DOHH2 (cell line): Measurements from ENCODE around the gene RABL2B.
A peak's percentile ranks its signal among the peaks of the same experiment; 100 is the strongest.

Source experiments
- H3F3A ChIP-seq: fragments of 200-600 bp; sonication (generic), shearing (Covaris generic); 2 replicates; pipeline ENCODE4 v1.6.0; 2016; ENCODE audit warnings: antibody characterized with exemption, mild to moderate bottlenecking; ENCODE audit not compliant: control insufficient read depth, insufficient read depth
- H3K27ac ChIP-seq: fragments of 200-600 bp; sonication (generic); 2 replicates; pipeline ENCODE4 v1.5.1; 2014; ENCODE audit warnings: low read depth, mild to moderate bottlenecking, low read length, moderate library complexity
- H3K27me3 ChIP-seq: fragments of 200-600 bp; sonication (generic); 2 replicates; pipeline ENCODE4 v1.6.1; 2014; ENCODE audit warnings: mild to moderate bottlenecking, low read length, mixed read lengths; ENCODE audit not compliant: control insufficient read depth
- H3K36me3 ChIP-seq: fragments of 200-600 bp; sonication (generic); 2 replicates; pipeline ENCODE4 v1.6.1; 2014; ENCODE audit warnings: mild to moderate bottlenecking, low read length, moderate library complexity, mixed read lengths; ENCODE audit not compliant: control insufficient read depth
- H3K4me1 ChIP-seq: fragments of 200-600 bp; sonication (generic); 2 replicates; pipeline ENCODE4 v1.6.1; 2014; ENCODE audit warnings: mild to moderate bottlenecking, low read length, mixed read lengths; ENCODE audit not compliant: control insufficient read depth
- H3K4me2 ChIP-seq: fragments of 200-600 bp; sonication (generic); 2 replicates; pipeline ENCODE4 v1.6.0; 2014; ENCODE audit warnings: mild to moderate bottlenecking, low read length, moderate library complexity
- H3K4me3 ChIP-seq: fragments of 200-600 bp; sonication (generic); 2 replicates; pipeline ENCODE4 v1.5.1; 2014; ENCODE audit warnings: mild to moderate bottlenecking, low read length, mixed read lengths
- H3K79me2 ChIP-seq: fragments of 200-600 bp; sonication (generic); 2 replicates; pipeline ENCODE4 v1.6.1; 2014; ENCODE audit warnings: mild to moderate bottlenecking, low read length, mixed read lengths; ENCODE audit not compliant: control insufficient read depth
- H3K9me2 ChIP-seq: fragments of 200-600 bp; sonication (generic); replicated peaks from 2 replicates; pipeline ENCODE4 v1.6.1; 2014; ENCODE audit warnings: mild to moderate bottlenecking, low read length, mixed read lengths; ENCODE audit not compliant: control insufficient read depth
- H3K9me3 ChIP-seq: fragments of 200-600 bp; sonication (generic); 2 replicates; pipeline ENCODE4 v1.6.1; 2014; ENCODE audit warnings: antibody characterized with exemption, low read length, mixed read lengths; ENCODE audit not compliant: control insufficient read depth, insufficient read depth
- H4K20me1 ChIP-seq: fragments of 200-600 bp; sonication (generic); 2 replicates; pipeline ENCODE4 v1.6.0; 2014; ENCODE audit warnings: low read depth, mild to moderate bottlenecking, antibody characterized with exemption, low read length, moderate library complexity; ENCODE audit not compliant: control insufficient read depth, insufficient read depth
- EZH2phosphoT487 ChIP-seq: fragments of 200-600 bp; sonication (generic); IDR thresholded peaks from 2 replicates; pipeline ENCODE4 v1.6.1; 2017; ENCODE audit warnings: borderline replicate concordance, mild to moderate bottlenecking, antibody characterized with exemption, low read length, moderate library complexity, mixed read lengths
- TF ChIP-seq, protein P1 (sequence below): fragments of 200-600 bp; sonication (generic); IDR thresholded peaks from one replicate; pipeline ENCODE4 v1.5.1; 2014; ENCODE audit warnings: antibody characterized with exemption, mild to moderate bottlenecking, low read depth, low read length; ENCODE audit not compliant: poor library complexity, severe bottlenecking

The RABL2B gene

GRCh38 chr22:50733521-50734342 lies 49.7 kb downstream of the RABL2B start:
- no peak overlapping the region for H3K4me3 ChIP-seq

GRCh38 chr22:50732681-50733080 lies 50.8 kb downstream of the RABL2B start:
- Histone ChIP-seq H3K79me2 (no peaks in the 10 kb centered on the region), H4K20me1 (no peaks in the 10 kb centered on the region), H3K36me3 (no peaks in the 10 kb centered on the region), H3F3A (no peaks in the 10 kb centered on the region), H3K27me3 (peaks cover 17% of the 10 kb centered on the region), H3K4me3 (no peak overlapping the region), H3K4me2 (peak overlapping the region; percentile 52), H3K9me2 (no peaks in the 10 kb centered on the region), H3K27ac (no peak overlapping the region), H3K4me1 (peaks cover 33% of the 10 kb centered on the region), H3K9me3 (no peaks in the 10 kb centered on the region)
- TF ChIP-seq, protein P1, sequence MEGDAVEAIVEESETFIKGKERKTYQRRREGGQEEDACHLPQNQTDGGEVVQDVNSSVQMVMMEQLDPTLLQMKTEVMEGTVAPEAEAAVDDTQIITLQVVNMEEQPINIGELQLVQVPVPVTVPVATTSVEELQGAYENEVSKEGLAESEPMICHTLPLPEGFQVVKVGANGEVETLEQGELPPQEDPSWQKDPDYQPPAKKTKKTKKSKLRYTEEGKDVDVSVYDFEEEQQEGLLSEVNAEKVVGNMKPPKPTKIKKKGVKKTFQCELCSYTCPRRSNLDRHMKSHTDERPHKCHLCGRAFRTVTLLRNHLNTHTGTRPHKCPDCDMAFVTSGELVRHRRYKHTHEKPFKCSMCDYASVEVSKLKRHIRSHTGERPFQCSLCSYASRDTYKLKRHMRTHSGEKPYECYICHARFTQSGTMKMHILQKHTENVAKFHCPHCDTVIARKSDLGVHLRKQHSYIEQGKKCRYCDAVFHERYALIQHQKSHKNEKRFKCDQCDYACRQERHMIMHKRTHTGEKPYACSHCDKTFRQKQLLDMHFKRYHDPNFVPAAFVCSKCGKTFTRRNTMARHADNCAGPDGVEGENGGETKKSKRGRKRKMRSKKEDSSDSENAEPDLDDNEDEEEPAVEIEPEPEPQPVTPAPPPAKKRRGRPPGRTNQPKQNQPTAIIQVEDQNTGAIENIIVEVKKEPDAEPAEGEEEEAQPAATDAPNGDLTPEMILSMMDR: no peak
- TF ChIP-seq EZH2phosphoT487: no peak

More at GRCh38 chr22:50733521-50734342, 49.7 kb downstream of the RABL2B start:
- H3K4me2 ChIP-seq: no peak overlapping the region
- H3K36me3 ChIP-seq: no peaks in the 10 kb centered on the region
- no peaks in the 10 kb centered on the region for H4K20me1 ChIP-seq
- H3F3A ChIP-seq: no peaks in the 10 kb centered on the region
- H3K27me3 ChIP-seq: peaks cover 17% of the 10 kb centered on the region
- H3K4me1 ChIP-seq: peaks cover 31% of the 10 kb centered on the region
- no peaks in the 10 kb centered on the region for H3K79me2 ChIP-seq
- no peaks in the 10 kb centered on the region for H3K9me3 ChIP-seq
- H3K27ac ChIP-seq: no peak overlapping the region
- no peak for TF ChIP-seq EZH2phosphoT487
- TF ChIP-seq, protein P1: no peak
- no peaks in the 10 kb centered on the region for H3K9me2 ChIP-seq

- H3K9me3 ChIP-seq: no peaks in the 10 kb centered on the region
- no peaks in the 10 kb centered on the region for H3K9me2 ChIP-seq
- H3K27ac ChIP-seq: no peak overlapping the region
- H3K4me3 ChIP-seq: peak overlapping the region; percentile 33
- H3F3A ChIP-seq: no peaks in the 10 kb centered on the region
- no peaks in the 10 kb centered on the region for H4K20me1 ChIP-seq
- peaks cover 33% of the 10 kb centered on the region for H3K4me1 ChIP-seq
- no peaks in the 10 kb centered on the region for H3K79me2 ChIP-seq
- no peak for TF ChIP-seq EZH2phosphoT487
- TF ChIP-seq, protein P1: peak; percentile 97
- H3K36me3 ChIP-seq: no peaks in the 10 kb centered on the region
- H3K4me2 ChIP-seq: peak overlapping the region; percentile 52
- H3K27me3 ChIP-seq: peaks cover 16% of the 10 kb centered on the region
These were observed 51.4 kb downstream of the RABL2B start for GRCh38 chr22:50731811-50732624.
